Gastroesophageal sphincter (tissue), 4 donors: Measurements from ENCODE around the gene CACNB4. TPM values are rescaled to one million over a fixed set of nuclear protein-coding genes. Genes with fewer than 3 reads are reported as not detected.

ENCODE experiments used
- ATAC-seq: fragments of 150-250 bp; one replicate; pipeline ENCODE4 v1.9.1; 2016; ENCODE audit warnings: mild to moderate bottlenecking, moderate library complexity
- H3K27ac ChIP-seq, 4 donors: fragments of 200-600 bp; sonication (generic) in 3 of 4; 1 replicate in 3 of 4; 2 replicates in 1 of 4; pipeline ENCODE4 v1.5.1; 2016 to 2019
- H3K27me3 ChIP-seq: fragments of 200-600 bp; sonication (generic); one replicate; pipeline ENCODE4 v1.5.1; 2019
- H3K36me3 ChIP-seq, 2 donors: fragments of 200-600 bp; sonication (generic); one replicate each; pipeline ENCODE4 v1.5.1; 2019; ENCODE audit warnings: control low read depth in 1 of 2
- H3K4me1 ChIP-seq, 3 donors: fragments of 200-600 bp; sonication (generic); 1 replicate in 2 of 3; 2 replicates in 1 of 3; pipeline ENCODE4 v1.5.1; 2016 to 2019; ENCODE audit warnings: control low read depth in 2 of 3
- H3K4me3 ChIP-seq, 2 donors: fragments of 200-600 bp; sonication (generic); one replicate each; pipeline ENCODE4 v1.5.1; 2019; ENCODE audit warnings: mild to moderate bottlenecking in 1 of 2, moderate library complexity in 1 of 2
- H3K9me3 ChIP-seq, 3 donors: fragments of 200-600 bp; sonication (generic); one replicate each; pipeline ENCODE4 v1.5.1; 2017 to 2019; ENCODE audit warnings: control low read depth in 2 of 3
- EP300 ChIP-seq: sonication (generic); formaldehyde crosslinking; IDR thresholded peaks from one replicate; pipeline ENCODE4 v1.6.1; 2017; ENCODE audit warnings: antibody characterized with exemption, mild to moderate bottlenecking
- POLR2A ChIP-seq, 2 donors: fragments of 450-650 bp; IDR thresholded peaks; one replicate each; pipeline ENCODE4 v1.6.1; 2017; ENCODE audit warnings: antibody characterized with exemption in 2 of 2, mild to moderate bottlenecking in 2 of 2, moderate library complexity in 1 of 2
- POLR2AphosphoS5 ChIP-seq: sonication (generic); formaldehyde crosslinking; IDR thresholded peaks from one replicate; pipeline ENCODE4 v1.6.1; 2017; ENCODE audit warnings: antibody characterized with exemption
- WGBS, 2 donors: methylation state at CpG; one replicate each; pipeline ENCODE4 v1.1.5; 2018; ENCODE audit warnings: low coverage in 1 of 2; 5-methylcytosine and 5-hydroxymethylcytosine counted together
- total RNA-seq, 4 donors: library from RNA; depleted of rRNA; stranded (reverse); fragments of >200 nt; gene quantifications; one replicate each; pipeline ENCODE4 v1.1.0, GENCODE V29; 2016
- TF ChIP-seq, protein P1 (sequence below), 4 experiments: fragments of 200-600 bp in 2 of 4; fragments of 450-650 bp in 2 of 4; sonication (generic) in 1 of 4; IDR thresholded peaks; one replicate each; pipeline ENCODE4 v1.5.1; 2017 to 2019; ENCODE audit warnings: antibody characterized with exemption in 4 of 4, mild to moderate bottlenecking in 2 of 4, moderate library complexity in 2 of 4

The CACNB4 gene
- total RNA-seq, 4 donors from 2014 or later: 1.4 to 5.4 (median 1.9) TPM

DNA sequence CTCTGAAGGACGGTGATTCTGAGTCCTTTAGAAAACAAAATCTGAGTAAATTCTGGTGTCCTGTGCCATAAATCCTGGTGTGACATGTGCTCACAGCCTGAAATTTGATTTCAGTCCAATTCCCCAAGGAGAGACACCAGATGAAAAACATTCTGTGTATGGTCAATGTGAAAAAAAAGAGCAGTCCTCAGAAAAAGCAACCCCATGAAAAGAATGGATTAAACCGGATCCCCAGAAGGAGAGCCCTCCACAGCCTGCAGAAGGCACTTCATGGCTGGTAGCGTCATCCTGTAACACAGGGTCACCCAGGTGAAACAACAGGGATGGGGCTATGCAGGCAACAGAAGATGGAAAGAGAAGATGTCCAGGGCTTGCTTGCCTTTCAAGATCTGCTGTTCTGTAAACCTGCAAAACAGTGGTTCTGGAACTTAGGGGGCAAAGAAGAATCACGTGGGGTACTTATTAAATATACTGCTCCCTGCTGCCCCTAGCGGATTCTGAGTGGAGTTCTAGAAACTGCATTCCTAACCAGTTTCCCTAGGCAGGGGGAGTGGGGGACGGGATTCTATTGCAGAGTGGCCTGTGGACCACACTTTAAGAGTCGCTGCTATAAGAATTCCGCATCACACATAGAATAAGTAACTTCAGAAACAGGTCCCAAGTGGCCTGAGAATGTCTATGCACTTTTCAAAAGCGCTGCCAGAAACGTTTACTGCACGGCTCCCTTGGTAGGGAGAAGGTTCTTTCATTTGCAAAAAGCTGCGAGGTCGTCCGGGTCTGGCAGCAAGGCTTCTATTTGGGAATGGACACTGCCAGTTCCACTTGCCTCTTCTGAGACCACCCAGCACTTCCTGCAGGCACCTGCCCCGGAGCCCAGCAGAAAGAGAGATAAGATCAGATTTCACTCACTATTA, 151.7 kb downstream of the CACNB4 start:
- 28 to 70% methylated on average over 1 to 15 of the region's 15 CpGs for WGBS, 2 donors
- TF ChIP-seq POLR2AphosphoS5 (no peak), EP300 (no peak), POLR2A (IDR thresholded peaks at IDR 0.05) (no peak)
- TF ChIP-seq, protein P1, sequence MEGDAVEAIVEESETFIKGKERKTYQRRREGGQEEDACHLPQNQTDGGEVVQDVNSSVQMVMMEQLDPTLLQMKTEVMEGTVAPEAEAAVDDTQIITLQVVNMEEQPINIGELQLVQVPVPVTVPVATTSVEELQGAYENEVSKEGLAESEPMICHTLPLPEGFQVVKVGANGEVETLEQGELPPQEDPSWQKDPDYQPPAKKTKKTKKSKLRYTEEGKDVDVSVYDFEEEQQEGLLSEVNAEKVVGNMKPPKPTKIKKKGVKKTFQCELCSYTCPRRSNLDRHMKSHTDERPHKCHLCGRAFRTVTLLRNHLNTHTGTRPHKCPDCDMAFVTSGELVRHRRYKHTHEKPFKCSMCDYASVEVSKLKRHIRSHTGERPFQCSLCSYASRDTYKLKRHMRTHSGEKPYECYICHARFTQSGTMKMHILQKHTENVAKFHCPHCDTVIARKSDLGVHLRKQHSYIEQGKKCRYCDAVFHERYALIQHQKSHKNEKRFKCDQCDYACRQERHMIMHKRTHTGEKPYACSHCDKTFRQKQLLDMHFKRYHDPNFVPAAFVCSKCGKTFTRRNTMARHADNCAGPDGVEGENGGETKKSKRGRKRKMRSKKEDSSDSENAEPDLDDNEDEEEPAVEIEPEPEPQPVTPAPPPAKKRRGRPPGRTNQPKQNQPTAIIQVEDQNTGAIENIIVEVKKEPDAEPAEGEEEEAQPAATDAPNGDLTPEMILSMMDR (IDR thresholded peaks at IDR 0.05): peak; percentile 14 to 55 (median 30)
- Histone ChIP-seq H3K27me3 (no peaks in the 10 kb centered on the region), H3K27ac (no peak overlapping the region), H3K4me1 (peaks cover 0 to 16% (median 0%) of the 10 kb centered on the region in 3 donors), H3K4me3 (peak overlapping the region in 1 of 2 donors; percentile 25), H3K9me3 (peaks cover 0 to 6% (median 0%) of the 10 kb centered on the region in 3 donors), H3K36me3 (no peaks in the 10 kb centered on the region)
- peak; percentile 57 for ATAC-seq

DNA sequence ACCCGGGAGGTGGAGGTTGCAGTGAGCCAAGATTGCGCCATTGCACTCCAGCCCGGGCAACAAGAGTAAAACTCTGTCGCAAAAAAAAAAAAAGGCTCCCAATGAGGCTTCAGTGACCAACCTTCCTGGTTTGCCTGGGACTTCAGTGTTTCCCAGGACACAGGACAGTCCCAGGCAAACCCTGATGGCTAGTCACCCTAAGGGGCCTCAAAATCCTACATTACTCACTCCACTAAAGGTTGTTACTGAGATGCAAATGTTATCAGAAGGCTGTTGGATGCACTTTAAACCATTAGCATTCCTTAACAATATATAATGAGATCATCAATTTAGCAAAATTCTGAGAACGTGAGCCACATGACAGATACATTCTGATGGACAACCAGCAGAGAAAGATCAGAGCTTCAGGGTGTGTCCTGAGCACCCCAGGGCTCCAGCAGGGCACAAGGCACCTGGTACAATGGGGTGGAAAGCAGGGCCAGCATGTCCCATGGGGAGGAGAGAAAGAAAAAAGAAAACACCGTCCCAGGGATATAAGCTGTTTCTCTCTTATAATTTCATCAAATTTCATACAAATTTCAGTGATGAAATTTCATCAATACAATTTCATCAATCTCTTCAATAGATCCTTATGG, 152.5 kb downstream of the CACNB4 start:
- no peak for ATAC-seq
- no peak overlapping the region for H3K4me3 ChIP-seq
- H3K27me3 ChIP-seq: no peaks in the 10 kb centered on the region
- TF ChIP-seq, protein P1 (IDR thresholded peaks at IDR 0.05): no peak
- no peak for TF ChIP-seq POLR2AphosphoS5
- TF ChIP-seq EP300: no peak
- no peak for TF ChIP-seq POLR2A (IDR thresholded peaks at IDR 0.05)
- H3K4me1 ChIP-seq: peaks cover 0 to 16% (median 0%) of the 10 kb centered on the region in 3 donors
- WGBS, 2 donors: 64 to 86% methylated on average over 1 to 5 of the region's 6 CpGs
- H3K27ac ChIP-seq: no peak overlapping the region
- H3K36me3 ChIP-seq: no peaks in the 10 kb centered on the region
- peaks cover 0 to 6% (median 0%) of the 10 kb centered on the region in 3 donors for H3K9me3 ChIP-seq

DNA sequence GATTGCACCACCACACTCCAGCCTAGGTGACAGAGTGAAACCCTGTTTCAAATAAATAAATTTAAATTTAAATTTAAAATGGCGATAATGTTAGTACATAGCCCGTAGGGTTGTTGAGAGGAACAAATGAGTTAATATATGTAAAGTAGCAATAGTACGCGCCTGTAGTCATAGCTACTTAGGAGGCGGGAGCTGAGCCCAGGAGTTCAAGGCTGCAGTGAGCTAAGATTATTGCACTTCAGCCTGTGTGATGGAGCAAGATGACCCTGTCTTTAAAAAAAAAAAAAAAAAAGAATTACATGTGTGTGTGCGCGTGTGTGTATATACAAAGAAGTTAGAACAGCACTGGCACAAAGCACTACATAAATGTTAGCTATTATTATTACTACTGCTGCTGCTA, 153.2 kb downstream of the CACNB4 start:
- H3K27ac ChIP-seq: no peak overlapping the region
- no peak for TF ChIP-seq POLR2A (IDR thresholded peaks at IDR 0.05)
- TF ChIP-seq, protein P1 (IDR thresholded peaks at IDR 0.05): no peak
- no peak for TF ChIP-seq EP300
- no peak for TF ChIP-seq POLR2AphosphoS5

DNA sequence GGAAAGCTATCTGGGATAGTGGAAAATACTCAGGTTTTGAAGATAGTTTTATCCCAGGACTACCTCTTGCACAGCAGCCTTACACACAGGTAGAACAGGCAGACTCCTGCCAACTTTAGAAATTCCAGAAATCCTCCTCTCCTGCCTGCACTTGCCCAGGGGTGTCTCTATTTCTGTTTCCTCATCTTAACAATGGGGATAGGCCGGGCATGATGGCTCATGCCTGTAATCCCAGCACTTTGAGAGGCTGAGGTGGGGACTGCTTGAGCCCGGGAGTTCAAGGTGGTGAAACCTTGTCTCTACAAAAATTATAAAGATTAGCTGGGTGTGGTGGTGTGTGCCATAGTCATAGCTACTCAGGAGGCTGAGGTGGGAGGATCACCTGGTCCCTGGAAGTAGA, 153.7 kb downstream of the CACNB4 start:
- 83 to 100% methylated on average over 2 of the region's 2 CpGs for WGBS, 2 donors
- H3K4me1 ChIP-seq: peaks cover 0 to 16% (median 0%) of the 10 kb centered on the region in 3 donors
- no peak for ATAC-seq

More for the DNA sequence above, 153.2 kb downstream of the CACNB4 start:
- 95 to 98% methylated on average over 4 to 7 of the region's 7 CpGs for WGBS, 2 donors
- Histone ChIP-seq H3K4me3 (no peak overlapping the region), H3K4me1 (peaks cover 0 to 16% (median 0%) of the 10 kb centered on the region in 3 donors), H3K36me3 (no peaks in the 10 kb centered on the region), H3K27me3 (no peaks in the 10 kb centered on the region), H3K9me3 (peaks cover 0 to 6% (median 0%) of the 10 kb centered on the region in 3 donors)
- ATAC-seq: no peak

More for the DNA sequence above, 153.7 kb downstream of the CACNB4 start:
- no peaks in the 10 kb centered on the region for H3K36me3 ChIP-seq
- H3K4me3 ChIP-seq: no peak overlapping the region
- no peaks in the 10 kb centered on the region for H3K27me3 ChIP-seq
- H3K27ac ChIP-seq: no peak overlapping the region
- peaks cover 0 to 6% (median 0%) of the 10 kb centered on the region in 3 donors for H3K9me3 ChIP-seq
- no peak for TF ChIP-seq POLR2A (IDR thresholded peaks at IDR 0.05)
- no peak for TF ChIP-seq EP300
- TF ChIP-seq, protein P1 (IDR thresholded peaks at IDR 0.05): no peak
- TF ChIP-seq POLR2AphosphoS5: no peak
